ENCODE results near the gene ZFP36.

Gene ZFP36

DNA sequence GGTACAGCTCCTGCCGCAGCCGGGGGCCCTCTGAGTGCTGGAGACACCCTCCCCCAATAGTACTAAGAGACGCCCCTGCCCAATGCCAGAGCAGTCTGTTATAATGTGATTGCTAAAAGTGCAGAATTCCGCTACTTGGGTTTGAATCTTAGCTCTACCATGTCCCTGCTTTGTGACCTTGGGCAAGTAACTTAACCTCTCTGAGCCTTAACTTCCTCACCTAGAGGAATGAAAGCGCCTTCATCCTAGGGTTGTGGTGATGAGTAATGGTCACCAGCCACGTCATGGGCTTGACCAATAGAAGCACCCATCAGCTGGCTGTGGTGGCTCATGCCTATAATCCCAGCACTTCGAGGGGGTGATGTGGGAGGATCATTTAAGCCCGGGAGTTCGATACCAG, 12.4 kb downstream of the ZFP36 start:
- DNase-seq (ENCODE audit: low spot score) = no peak

DNA sequence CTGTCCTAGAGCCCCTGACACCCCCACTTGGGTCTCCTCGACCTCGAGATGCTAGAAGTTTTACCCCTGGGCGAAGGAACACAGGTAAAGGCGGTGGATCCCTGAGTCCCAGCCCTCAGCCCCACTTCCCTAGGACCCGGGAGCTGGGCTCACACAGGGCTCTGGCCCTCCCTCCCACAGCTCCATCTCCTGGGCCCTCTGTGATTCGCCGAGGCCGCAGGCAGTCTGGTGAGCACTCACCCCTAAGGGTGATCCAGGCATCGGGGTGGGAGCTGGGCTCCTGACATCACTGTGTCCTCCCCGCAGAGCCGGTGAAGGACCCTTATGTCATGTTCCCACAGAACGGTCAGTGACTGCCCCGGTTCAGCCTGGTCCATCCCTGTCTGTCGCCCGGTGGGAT, 14.1 kb downstream of the ZFP36 start:
- no peak for DNase-seq (ENCODE audit: low spot score)

DNA sequence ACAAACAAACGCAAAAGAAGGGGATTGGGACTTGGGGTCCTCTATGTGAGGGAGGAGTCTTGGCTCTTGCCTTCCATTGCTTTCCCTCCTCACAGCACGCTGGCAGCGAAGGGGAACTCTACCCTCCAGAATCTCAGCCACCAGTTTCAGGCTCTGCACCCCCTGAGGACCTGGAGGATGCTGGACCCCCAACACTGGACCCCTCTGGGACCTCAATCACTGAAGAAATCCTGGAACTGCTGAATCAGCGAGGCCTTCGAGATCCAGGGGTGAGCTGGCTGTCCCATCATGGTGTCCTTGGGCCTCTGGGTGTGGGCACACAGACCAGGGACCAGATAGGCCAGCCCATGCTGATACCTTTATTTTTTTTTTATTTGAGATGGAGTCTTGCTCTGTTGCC, 15.4 kb downstream of the ZFP36 start:
- no peak for DNase-seq (ENCODE audit: low spot score)

DNA sequence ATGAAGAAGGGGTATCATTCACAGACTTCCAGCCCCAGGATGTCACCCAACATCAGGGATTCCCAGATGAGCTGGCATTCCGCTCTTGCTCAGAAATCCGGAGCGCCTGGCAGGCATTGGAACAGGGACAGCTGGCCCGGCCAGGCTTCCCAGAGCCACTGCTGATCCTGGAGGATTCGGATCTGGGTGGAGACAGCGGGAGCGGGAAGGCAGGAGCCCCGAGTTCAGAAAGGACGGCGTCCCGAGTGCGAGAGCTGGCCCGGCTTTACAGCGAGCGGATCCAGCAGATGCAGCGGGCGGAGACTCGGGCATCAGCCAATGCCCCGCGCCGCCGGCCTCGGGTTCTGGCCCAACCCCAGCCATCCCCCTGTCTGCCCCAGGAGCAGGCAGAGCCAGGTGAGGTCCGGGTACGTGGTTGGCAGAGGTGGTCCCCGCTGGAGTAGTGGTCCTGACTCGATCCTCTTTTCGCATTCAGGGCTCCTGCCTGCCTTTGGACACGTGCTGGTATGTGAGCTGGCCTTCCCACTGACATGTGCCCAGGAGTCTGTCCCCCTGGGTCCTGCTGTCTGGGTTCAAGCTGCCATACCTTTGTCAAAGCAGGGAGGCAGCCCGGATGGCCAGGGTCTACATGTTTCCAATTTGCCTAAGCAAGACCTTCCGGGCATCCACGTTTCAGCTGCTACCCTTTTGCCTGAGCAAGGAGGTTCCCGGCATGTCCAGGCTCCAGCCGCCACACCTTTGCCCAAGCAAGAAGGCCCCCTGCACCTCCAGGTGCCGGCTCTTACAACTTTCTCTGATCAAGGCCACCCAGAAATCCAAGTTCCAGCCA, 16.8 kb downstream of the ZFP36 start:
- no peak for DNase-seq (ENCODE audit: low spot score)

- DNase-seq (ENCODE audit: low spot score) = no peak
These were observed 18.3 kb downstream of the ZFP36 start for GRCh38 chr19:39424934-39425333.

GRCh38 chr19:39425744-39426143, 19.1 kb downstream of the ZFP36 start:
- DNase-seq (ENCODE audit: low spot score) = no peak

GRCh38 chr19:39426170-39426569, 19.5 kb downstream of the ZFP36 start:
- no peak for DNase-seq (ENCODE audit: low spot score)

DNA sequence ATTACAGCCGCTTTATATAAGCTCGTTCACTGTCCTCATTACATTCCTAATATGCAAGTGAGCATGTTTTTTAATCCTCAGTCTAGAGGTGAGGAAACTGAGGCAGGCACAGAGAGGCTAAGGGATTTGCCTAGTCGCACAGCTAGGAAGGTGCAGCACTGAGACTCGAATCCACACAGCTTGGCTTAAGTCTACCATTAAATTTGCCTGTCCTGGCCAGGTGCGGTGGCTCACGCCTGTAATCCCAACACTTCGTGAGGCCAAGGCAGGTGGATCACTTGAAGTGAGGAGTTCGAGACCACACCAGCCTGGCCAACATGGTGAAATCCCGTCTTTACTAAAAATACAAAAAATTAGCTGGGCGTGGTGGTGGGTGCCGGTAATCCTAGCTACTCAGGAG, 21.1 kb downstream of the ZFP36 start:
- no peak for DNase-seq (ENCODE audit: low spot score)

DNA sequence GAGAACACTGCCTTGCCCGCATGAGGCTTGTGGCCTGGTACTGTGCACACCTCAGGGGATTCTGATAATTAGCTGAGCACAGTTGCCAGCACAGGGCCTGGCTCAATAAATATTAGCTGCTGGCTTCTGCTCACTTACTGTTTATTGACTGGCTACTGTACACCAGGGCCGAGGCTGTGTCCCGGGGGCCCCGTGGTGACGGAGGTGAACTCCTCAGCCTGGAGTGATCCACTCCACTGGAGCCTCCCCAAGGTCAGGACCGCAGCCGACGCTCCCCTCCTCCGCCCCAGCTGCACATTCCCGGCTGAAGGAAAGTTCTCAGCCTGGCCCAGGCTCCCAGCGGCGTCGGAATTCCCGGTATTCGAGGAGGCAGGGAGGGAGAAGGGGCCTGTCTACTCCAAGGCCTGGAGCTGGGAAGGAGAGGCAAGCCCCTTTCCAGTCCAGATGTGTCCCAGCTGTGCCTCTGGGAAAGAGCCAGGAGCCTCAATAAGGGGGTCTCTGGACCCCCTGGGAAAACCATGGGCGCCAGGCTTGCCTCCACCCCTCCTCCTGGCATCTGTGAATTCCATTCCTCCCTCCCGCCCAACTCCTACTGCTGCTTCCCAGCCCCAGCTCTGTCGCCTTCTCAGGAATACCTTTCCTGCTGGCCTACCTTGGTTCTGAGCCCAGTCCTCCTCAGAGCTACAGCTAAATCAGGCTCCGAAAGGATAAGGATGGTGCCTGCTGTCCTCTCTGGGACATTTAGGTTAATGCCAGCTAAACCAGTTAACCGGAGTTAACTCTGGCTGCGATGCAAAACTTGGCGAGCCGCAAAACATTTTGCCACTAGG, 21.9 kb downstream of the ZFP36 start:
- peak; percentile 84 for DNase-seq (ENCODE audit: low spot score)

DNA sequence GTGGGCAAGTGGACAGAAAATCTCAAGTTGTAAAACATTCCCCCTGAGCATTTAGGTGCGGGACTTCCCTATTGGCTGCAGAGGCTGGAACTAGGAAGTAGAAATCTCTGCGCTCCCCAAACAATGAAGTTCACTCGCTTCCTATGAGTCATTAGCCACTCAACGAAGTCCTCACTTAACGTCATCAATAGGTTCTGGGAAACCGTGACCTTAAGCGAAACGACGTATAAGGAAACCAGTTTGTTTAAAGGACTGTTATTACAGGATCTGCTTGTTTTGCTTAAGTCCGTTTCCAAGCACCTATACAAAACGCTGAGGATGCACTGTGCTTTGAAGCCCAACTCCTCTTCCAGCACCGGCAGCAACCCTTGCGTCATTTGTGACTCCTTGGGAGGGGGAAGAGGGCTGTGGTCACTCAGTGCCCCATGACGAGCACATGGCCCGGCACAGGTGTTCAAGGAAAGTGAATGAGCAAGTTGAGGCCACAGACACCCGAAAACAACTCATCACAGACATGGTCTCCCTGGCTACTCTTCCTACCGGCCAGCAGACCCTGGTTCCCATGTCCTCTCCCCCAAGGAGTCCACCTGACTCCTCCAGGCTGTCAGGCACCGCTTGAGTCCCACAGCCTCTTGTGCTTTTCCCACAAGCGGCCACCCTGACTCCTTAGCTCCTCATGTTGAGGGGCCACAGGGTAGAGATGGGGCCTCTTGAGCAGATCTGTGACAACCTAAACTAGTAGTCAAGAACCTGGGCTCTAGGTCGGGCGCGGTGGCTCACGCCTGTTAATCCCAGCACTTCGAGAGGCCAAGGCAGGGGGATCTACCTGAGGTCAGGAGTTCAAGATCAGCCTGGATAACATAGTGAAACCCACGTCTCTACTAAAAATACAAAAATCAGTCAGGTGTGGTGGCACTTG, 24.3 kb downstream of the ZFP36 start:
- no peak for DNase-seq (ENCODE audit: low spot score)

- no peak for DNase-seq (ENCODE audit: low spot score)
These were observed 26.0 kb downstream of the ZFP36 start for GRCh38 chr19:39432677-39433025.

GRCh38 chr19:39433480-39434079, 26.9 kb downstream of the ZFP36 start:
- no peak for DNase-seq (ENCODE audit: low spot score)

GRCh38 chr19:39434123-39435076, 27.8 kb downstream of the ZFP36 start:
- DNase-seq (ENCODE audit: low spot score) = no peak

- peak; percentile 95 for DNase-seq (ENCODE audit: low spot score)
These were observed 29.1 kb downstream of the ZFP36 start, which contains the start of gene RPS16 for GRCh38 chr19:39435499-39436349. TSS of gene RPS16 (minus strand) at chr19:39435949. CDS start at chr19:39435895, 54 bp downstream.

- no peak for DNase-seq (ENCODE audit: low spot score)
These were observed 29.7 kb downstream of the ZFP36 start for GRCh38 chr19:39436350-39436716.

DNA sequence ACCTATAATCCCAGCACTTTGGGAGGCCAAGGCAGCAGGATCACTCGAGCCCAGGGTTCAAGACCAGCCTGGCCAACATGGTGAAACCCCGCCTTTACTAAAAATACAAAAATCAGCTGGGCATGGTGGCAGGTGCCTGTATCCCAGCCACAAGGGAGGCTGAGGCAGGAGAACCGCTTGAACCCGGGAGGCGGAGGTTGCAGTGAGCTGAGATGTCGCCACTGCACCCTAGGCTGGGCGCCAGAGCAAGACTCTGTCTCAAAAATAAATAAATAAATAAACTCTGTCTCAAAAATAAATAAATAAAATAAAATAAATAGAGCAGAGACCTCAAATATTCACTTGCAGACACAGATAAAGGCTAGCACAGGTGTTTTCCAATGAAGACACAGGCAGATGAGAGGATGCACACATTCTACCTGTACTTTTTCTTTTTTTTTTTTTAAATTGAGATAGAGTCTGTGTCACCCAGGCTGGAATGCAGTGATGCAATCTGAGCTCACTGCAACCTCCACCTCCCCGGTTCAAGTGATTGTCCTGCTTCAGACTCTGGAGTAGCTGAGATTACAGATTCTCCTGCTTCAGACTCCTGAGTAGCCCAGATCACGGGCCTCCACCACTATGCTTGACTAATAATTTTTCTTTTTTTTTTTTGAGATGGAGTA, 31.8 kb downstream of the ZFP36 start:
- DNase-seq (ENCODE audit: low spot score) = no peak

- no peak for DNase-seq (ENCODE audit: low spot score)
These were observed 38.0 kb downstream of the ZFP36 start for GRCh38 chr19:39444598-39445195.

DNA sequence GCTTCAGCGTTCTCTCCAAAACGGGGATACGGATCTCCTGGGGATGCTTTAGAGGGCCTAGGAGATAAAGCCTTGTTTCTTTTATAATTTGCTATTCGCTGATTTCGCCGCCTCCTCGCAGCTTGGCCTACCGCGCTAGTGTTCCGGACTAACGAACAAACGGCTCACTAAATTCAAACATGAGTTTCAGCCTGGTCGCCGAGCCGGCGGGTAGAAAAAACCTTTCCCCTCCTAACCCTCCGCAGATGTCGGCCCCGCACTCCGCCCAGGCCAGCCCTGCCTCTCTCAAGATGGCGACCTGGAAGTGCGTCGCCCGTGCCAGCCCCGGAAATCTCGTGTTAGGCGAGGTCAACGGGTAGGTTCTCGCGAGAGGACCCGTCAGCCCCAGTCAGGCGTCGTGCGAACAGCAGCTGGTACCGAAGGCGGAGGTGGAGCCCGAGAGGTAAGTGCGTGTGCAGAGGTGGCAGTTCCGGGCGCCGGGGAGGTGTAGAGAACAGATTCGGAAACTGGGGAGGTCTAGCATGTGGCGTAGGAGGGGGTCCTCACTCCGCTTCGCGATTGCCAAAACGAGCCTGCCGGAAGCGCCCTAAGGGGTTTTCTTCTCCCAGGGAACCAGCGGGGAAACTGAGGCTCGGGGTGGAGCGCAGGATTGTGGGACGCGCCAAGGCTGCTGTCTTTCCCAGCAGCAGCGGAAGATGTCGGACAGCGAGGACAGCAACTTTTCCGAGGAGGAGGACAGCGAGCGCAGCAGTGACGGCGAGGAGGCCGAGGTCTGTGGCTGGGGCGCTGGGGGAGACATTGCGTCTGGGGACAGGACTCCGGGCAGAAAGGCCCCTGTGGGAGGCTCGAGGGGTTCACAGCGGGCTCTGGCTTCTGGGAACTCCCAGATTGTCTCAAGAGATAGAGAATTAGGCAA, 38.8 kb downstream of the ZFP36 start, which contains the start of gene SUPT5H:
SUPT5H (plus strand) TSS at position 387 of the 916 bp plus-strand sequence; CDS start at position 696, 309 bp downstream.
- peak; percentile 96 for DNase-seq (ENCODE audit: low spot score)
